HCT116 (cell line): ENCODE measurements around the gene TBRG4. TPM values are rescaled to one million over a fixed set of nuclear protein-coding genes. Genes with fewer than 3 reads are reported as not detected.

Experiments used
- ATAC-seq: fragments of 200-7000 bp; cut with Tn5 transposase; 2 replicates; pipeline ENCODE4 v1.9.1; 2020; ENCODE audit warnings: mild to moderate bottlenecking, moderate library complexity
- BruUV-seq: library from RNA; stranded (reverse); fragments of 400-500 nt; replicated peaks from 2 replicates; lab custom pipeline; 2021; lab: Mats Ljungman, UMichigan
- CTCF ChIA-PET: fragments of 300-600 bp; sonication (Branson Sonifier 250); formaldehyde crosslinking; loops from one replicate; lab custom pipeline; 2021; ENCODE audit warnings: antibody characterized with exemption; lab: Charles Lee
- POLR2A ChIA-PET: fragments of 300-600, 350-600 bp; sonication (Branson Sonifier 250); formaldehyde crosslinking; loops from one replicate; lab custom pipeline; 2021; ENCODE audit warnings: antibody characterized with exemption; lab: Charles Lee
- RAD21 ChIA-PET, 2 experiments: fragments of 300-600 bp; sonication (Branson Sonifier 250); formaldehyde crosslinking; loops; one replicate each; lab custom pipeline; 2023; ENCODE audit warnings: low total read pairs in 2 of 2; ENCODE audit not compliant: uncharacterized antibody in 2 of 2, unreplicated experiment in 2 of 2, low non-redundant PET in 1 of 2; lab: Charles Lee
- DNase-seq: peaks from one replicate; pipeline ENCODE4 v3.0.0-alpha.2; 2010; ENCODE audit warnings: low read depth, low spot score
- H2AFZ ChIP-seq: fragments of 200-600 bp; shearing (Covaris generic), sonication (generic); 2 replicates; pipeline ENCODE4 v1.6.1; 2017; ENCODE audit warnings: low read depth, mixed run types, mixed read lengths, antibody characterized with exemption, low read length; ENCODE audit not compliant: poor library complexity, severe bottlenecking
- H3K27ac ChIP-seq: 2 replicates; pipeline ENCODE4 v1.5.1; 2012; ENCODE audit warnings: low read depth, low read length
- H3K27me3 ChIP-seq: fragments of 200-600 bp; sonication (generic); 2 replicates; pipeline ENCODE4 v1.6.1; 2016; ENCODE audit warnings: mixed run types, low read length, mixed read lengths; ENCODE audit not compliant: insufficient read depth
- H3K36me3 ChIP-seq, 2 experiments: fragments of 200-500 bp in 1 of 2; fragments of 200-600 bp in 1 of 2; sonication (Bioruptor generic) in 1 of 2; sonication (generic) in 1 of 2; 2 replicates each; pipeline versions ENCODE4 v1.5.1 to v1.6.1; 2014 to 2016; ENCODE audit warnings: low read length in 2 of 2, inconsistent platforms in 1 of 2, mixed read lengths in 1 of 2, mixed run types in 1 of 2; ENCODE audit not compliant: insufficient read depth in 2 of 2, control insufficient read depth in 1 of 2
- H3K4me1 ChIP-seq, 2 experiments: fragments of 200-600 bp in 1 of 2; sonication (generic) in 1 of 2; 2 replicates each; pipeline versions ENCODE4 v1.5.1 to v1.6.1; 2012 to 2017; ENCODE audit warnings: low read length in 2 of 2, inconsistent platforms in 1 of 2, mild to moderate bottlenecking in 1 of 2, mixed read lengths in 1 of 2, mixed run types in 1 of 2, moderate library complexity in 1 of 2; ENCODE audit not compliant: insufficient read depth in 2 of 2, control insufficient read depth in 1 of 2
- H3K4me2 ChIP-seq: fragments of 200-600 bp; sonication (generic); 2 replicates; pipeline ENCODE4 v1.6.1; 2017; ENCODE audit warnings: mixed run types, low read length, mixed read lengths
- H3K4me3 ChIP-seq, 2 experiments: fragments of 200-600 bp in 1 of 2; sonication (generic) in 1 of 2; replicated peaks in 1 of 2; 2 replicates each; pipeline ENCODE4 v1.5.1; 2011 to 2016; ENCODE audit warnings: low read length in 2 of 2, control low read depth in 1 of 2, low read depth in 1 of 2, mild to moderate bottlenecking in 1 of 2, mixed read lengths in 1 of 2, mixed run types in 1 of 2
- H3K79me2 ChIP-seq: fragments of 200-600 bp; sonication (generic); 2 replicates; pipeline ENCODE4 v1.6.1; 2017; ENCODE audit warnings: mild to moderate bottlenecking, mixed run types, low read length, moderate library complexity, mixed read lengths; ENCODE audit not compliant: insufficient read depth
- H3K9ac ChIP-seq: fragments of 200-600 bp; sonication (generic); 2 replicates; pipeline ENCODE4 v1.6.1; 2016; ENCODE audit warnings: low read length, mixed read lengths
- H3K9me2 ChIP-seq: fragments of 200-600 bp; sonication (generic), shearing (Covaris generic); 2 replicates; pipeline ENCODE4 v1.6.1; 2017; ENCODE audit warnings: mixed run types, mild to moderate bottlenecking, moderate library complexity; ENCODE audit not compliant: insufficient read depth
- H3K9me3 ChIP-seq, 2 experiments: fragments of 200-500 bp in 1 of 2; fragments of 200-600 bp in 1 of 2; sonication (Bioruptor generic) in 1 of 2; sonication (generic) in 1 of 2; 2 replicates each; pipeline ENCODE4 v1.6.1; 2014 to 2017; ENCODE audit warnings: low read length in 2 of 2, mixed read lengths in 2 of 2, inconsistent platforms in 1 of 2, low read depth in 1 of 2, mild to moderate bottlenecking in 1 of 2, mixed run types in 1 of 2, moderate library complexity in 1 of 2; ENCODE audit not compliant: control insufficient read depth in 1 of 2, insufficient read depth in 1 of 2
- H4K20me1 ChIP-seq: fragments of 200-600 bp; sonication (generic), shearing (Covaris generic); 2 replicates; pipeline ENCODE4 v1.6.1; 2017; ENCODE audit warnings: mixed run types, mild to moderate bottlenecking, moderate library complexity; ENCODE audit not compliant: insufficient read depth
- CBX3 ChIP-seq: IDR thresholded peaks from 2 replicates; pipeline ENCODE4 v1.6.1; 2012; ENCODE audit warnings: low read depth
- EGR1 ChIP-seq: IDR thresholded peaks from 2 replicates; pipeline ENCODE4 v1.6.1; 2012; ENCODE audit warnings: low read depth
- ELF1 ChIP-seq: IDR thresholded peaks from 2 replicates; pipeline ENCODE4 v1.6.1; 2012; ENCODE audit warnings: low read depth, borderline replicate concordance
- EZH2phosphoT487 ChIP-seq: fragments of 200-600 bp; IDR thresholded peaks from 2 replicates; pipeline ENCODE4 v1.6.1; 2018; ENCODE audit warnings: antibody characterized with exemption, borderline replicate concordance
- FOSL1 ChIP-seq: IDR thresholded peaks from 2 replicates; pipeline ENCODE4 v1.6.1; 2012; ENCODE audit warnings: low read depth
- JUND ChIP-seq: IDR thresholded peaks from 2 replicates; pipeline ENCODE4 v1.6.1; 2012
- POLR2AphosphoS5 ChIP-seq: IDR thresholded peaks from 2 replicates; pipeline ENCODE4 v1.6.1; 2011; ENCODE audit warnings: mild to moderate bottlenecking, low read depth, low read length, moderate library complexity
- RAD21 ChIP-seq: IDR thresholded peaks from 2 replicates; pipeline ENCODE4 v1.6.1; 2012; ENCODE audit warnings: low read depth, mild to moderate bottlenecking
- SIN3A ChIP-seq: IDR thresholded peaks from 2 replicates; pipeline ENCODE4 v1.6.1; 2012; ENCODE audit warnings: low read depth
- SP1 ChIP-seq: IDR thresholded peaks from 2 replicates; pipeline ENCODE4 v1.6.1; 2012; ENCODE audit warnings: low read depth
- TCF7L2 ChIP-seq: IDR thresholded peaks from 2 replicates; pipeline ENCODE4 v1.7.0; 2011; ENCODE audit warnings: borderline replicate concordance, inconsistent platforms; ENCODE audit not compliant: insufficient read depth, insufficient read length; ENCODE audit errors: extremely low read depth
- ZFX ChIP-seq: fragments of 450-650 bp; IDR thresholded peaks from 2 replicates; pipeline ENCODE4 v1.6.1; 2017
- ZNF274 ChIP-seq: fragments of 200-500 bp; sonication (Bioruptor generic); IDR thresholded peaks from 2 replicates; pipeline ENCODE4 v1.6.1; 2014; ENCODE audit warnings: mild to moderate bottlenecking, low read depth, low read length, inconsistent platforms
- intact Hi-C: fragments of 100-400 bp; cut with micrococcal nuclease; formaldehyde crosslinking; loops from 2 replicates; pipeline ENCODE4 v1.10.0; 2022
- total RNA-seq: library from RNA; stranded (reverse); gene quantifications from one replicate; pipeline ENCODE4 v1.2.1, GENCODE V29; 2021; ENCODE audit not compliant: unreplicated experiment
- TF ChIP-seq, protein P1 (sequence below): IDR thresholded peaks from 2 replicates; pipeline ENCODE4 v1.6.1; 2011; ENCODE audit warnings: mild to moderate bottlenecking, low read length, moderate library complexity; ENCODE audit not compliant: insufficient replicate concordance; ENCODE audit errors: extremely low read depth
- TF ChIP-seq, protein P2 (sequence below): IDR thresholded peaks from 2 replicates; pipeline ENCODE4 v1.6.1; 2012; ENCODE audit warnings: low read depth

The TBRG4 gene
- total RNA-seq, 1 experiment from 2014 or later, result 136 TPM

DNA sequence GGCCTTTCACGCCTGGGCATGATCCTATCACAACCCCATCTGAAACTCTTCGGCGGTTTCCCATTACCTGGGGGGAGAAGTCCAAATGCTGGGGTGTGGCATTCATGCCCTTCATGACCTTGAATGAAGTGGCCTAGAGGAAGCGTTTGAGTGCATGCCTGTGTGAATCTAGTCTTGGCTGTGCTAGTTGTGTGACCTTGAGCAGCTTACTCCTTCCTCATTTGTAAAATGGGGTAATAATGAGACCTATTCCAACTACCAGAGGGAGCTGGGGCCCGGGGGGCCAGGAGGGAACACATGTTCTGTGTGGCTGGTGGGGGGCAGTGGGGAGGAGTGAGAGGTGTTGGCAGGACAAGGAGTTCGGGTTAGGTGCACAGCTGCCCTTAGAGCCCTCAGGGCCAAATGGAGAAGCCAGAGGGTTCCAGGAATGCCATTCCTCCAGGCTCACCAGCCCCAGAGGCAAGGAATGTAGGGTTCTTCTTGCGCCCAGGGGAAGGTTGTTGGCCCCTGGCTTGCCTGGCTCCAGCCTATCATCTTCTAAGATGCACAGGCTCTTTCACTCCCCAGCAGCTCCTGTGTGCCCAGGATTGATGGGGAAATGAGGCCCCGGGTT, 21.3 kb upstream of the TBRG4 start:
- ATAC-seq (no peak), DNase-seq (no peak)
- BruUV-seq, result no TSS peak
- no peak overlapping the region for H3K4me3 ChIP-seq
- H3K9me2 ChIP-seq, result no peaks in the 10 kb centered on the region
- H4K20me1 ChIP-seq, result no peaks in the 10 kb centered on the region
- H2AFZ ChIP-seq, result no peak overlapping the region
- TF ChIP-seq RAD21 (no peak), ZFX (no peak), POLR2AphosphoS5 (no peak), TCF7L2 (no peak), ZNF274 (no peak), EZH2phosphoT487 (no peak), SIN3A (no peak), JUND (no peak), ELF1 (no peak), FOSL1 (no peak), CBX3 (no peak), SP1 (no peak), EGR1 (no peak)
- TF ChIP-seq, protein P1, sequence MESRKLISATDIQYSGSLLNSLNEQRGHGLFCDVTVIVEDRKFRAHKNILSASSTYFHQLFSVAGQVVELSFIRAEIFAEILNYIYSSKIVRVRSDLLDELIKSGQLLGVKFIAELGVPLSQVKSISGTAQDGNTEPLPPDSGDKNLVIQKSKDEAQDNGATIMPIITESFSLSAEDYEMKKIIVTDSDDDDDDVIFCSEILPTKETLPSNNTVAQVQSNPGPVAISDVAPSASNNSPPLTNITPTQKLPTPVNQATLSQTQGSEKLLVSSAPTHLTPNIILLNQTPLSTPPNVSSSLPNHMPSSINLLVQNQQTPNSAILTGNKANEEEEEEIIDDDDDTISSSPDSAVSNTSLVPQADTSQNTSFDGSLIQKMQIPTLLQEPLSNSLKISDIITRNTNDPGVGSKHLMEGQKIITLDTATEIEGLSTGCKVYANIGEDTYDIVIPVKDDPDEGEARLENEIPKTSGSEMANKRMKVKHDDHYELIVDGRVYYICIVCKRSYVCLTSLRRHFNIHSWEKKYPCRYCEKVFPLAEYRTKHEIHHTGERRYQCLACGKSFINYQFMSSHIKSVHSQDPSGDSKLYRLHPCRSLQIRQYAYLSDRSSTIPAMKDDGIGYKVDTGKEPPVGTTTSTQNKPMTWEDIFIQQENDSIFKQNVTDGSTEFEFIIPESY, result no peak
- TF ChIP-seq, protein P2, sequence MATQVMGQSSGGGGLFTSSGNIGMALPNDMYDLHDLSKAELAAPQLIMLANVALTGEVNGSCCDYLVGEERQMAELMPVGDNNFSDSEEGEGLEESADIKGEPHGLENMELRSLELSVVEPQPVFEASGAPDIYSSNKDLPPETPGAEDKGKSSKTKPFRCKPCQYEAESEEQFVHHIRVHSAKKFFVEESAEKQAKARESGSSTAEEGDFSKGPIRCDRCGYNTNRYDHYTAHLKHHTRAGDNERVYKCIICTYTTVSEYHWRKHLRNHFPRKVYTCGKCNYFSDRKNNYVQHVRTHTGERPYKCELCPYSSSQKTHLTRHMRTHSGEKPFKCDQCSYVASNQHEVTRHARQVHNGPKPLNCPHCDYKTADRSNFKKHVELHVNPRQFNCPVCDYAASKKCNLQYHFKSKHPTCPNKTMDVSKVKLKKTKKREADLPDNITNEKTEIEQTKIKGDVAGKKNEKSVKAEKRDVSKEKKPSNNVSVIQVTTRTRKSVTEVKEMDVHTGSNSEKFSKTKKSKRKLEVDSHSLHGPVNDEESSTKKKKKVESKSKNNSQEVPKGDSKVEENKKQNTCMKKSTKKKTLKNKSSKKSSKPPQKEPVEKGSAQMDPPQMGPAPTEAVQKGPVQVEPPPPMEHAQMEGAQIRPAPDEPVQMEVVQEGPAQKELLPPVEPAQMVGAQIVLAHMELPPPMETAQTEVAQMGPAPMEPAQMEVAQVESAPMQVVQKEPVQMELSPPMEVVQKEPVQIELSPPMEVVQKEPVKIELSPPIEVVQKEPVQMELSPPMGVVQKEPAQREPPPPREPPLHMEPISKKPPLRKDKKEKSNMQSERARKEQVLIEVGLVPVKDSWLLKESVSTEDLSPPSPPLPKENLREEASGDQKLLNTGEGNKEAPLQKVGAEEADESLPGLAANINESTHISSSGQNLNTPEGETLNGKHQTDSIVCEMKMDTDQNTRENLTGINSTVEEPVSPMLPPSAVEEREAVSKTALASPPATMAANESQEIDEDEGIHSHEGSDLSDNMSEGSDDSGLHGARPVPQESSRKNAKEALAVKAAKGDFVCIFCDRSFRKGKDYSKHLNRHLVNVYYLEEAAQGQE, result no peak
- H3K9me3 ChIP-seq, result no peaks in the 10 kb centered on the region
- RAD21 ChIA-PET, result no interaction called here
- intact Hi-C loops, result no loop called here
- no peak overlapping the region for H3K9ac ChIP-seq
- POLR2A ChIA-PET, result no interaction called here
- H3K27ac ChIP-seq, result no peak overlapping the region
- H3K79me2 ChIP-seq, result no peaks in the 10 kb centered on the region
- no peaks in the 10 kb centered on the region for H3K4me1 ChIP-seq
- no peaks in the 10 kb centered on the region for H3K36me3 ChIP-seq
- H3K27me3 ChIP-seq, result no peaks in the 10 kb centered on the region
- CTCF ChIA-PET, result no interaction called here
- no peak overlapping the region for H3K4me2 ChIP-seq
